ENCODE results near the gene SLIT3. TPM values are rescaled to one million over a fixed set of nuclear protein-coding genes. Genes with fewer than 3 reads are reported as not detected.

Gene SLIT3
- total RNA-seq, 4 donors from 2014 or later = 10.8 to 30.8 (median 18.4) TPM

- WGBS = 91% methylated on average over 4 of the region's 4 CpGs
- no peak for DNase-seq (ENCODE audit: low spot score in 2 of 2)
- peaks cover 26% of the 10 kb centered on the region for H3K4me1 ChIP-seq
- H3K27ac ChIP-seq = no peak overlapping the region
- TF ChIP-seq POLR2A (IDR thresholded peaks at IDR 0.05) (no peak), EP300 (IDR thresholded peaks at IDR 0.05) (no peak), POLR2AphosphoS5 (IDR thresholded peaks at IDR 0.05) (no peak), CTCF (IDR thresholded peaks at IDR 0.05) (no peak)
- no peaks in the 10 kb centered on the region for H3K27me3 ChIP-seq
- peaks cover 10% of the 10 kb centered on the region for H3K9me3 ChIP-seq
- H3K36me3 ChIP-seq = no peaks in the 10 kb centered on the region
- H3K4me3 ChIP-seq = no peak overlapping the region
These were observed 142.2 kb downstream of the SLIT3 start for GRCh38 chr5:169158764-169159163.

GRCh38 chr5:169157064-169157463 is 143.9 kb downstream of the SLIT3 start:
- Histone ChIP-seq H3K9me3 (peaks cover 10% of the 10 kb centered on the region), H3K4me1 (peaks cover 27% of the 10 kb centered on the region), H3K27me3 (no peaks in the 10 kb centered on the region), H3K36me3 (no peaks in the 10 kb centered on the region), H3K27ac (no peak overlapping the region), H3K4me3 (no peak overlapping the region)
- TF ChIP-seq POLR2AphosphoS5 (IDR thresholded peaks at IDR 0.05) = no peak
- no peak for TF ChIP-seq CTCF (IDR thresholded peaks at IDR 0.05)
- no peak for TF ChIP-seq EP300 (IDR thresholded peaks at IDR 0.05)
- no peak for TF ChIP-seq POLR2A (IDR thresholded peaks at IDR 0.05)
- no peak for DNase-seq (ENCODE audit: low spot score in 2 of 2)
- WGBS = 75% methylated on average over 1 of the region's 1 CpG

- Histone ChIP-seq H3K27me3 (no peaks in the 10 kb centered on the region), H3K4me1 (peaks cover 13% of the 10 kb centered on the region), H3K27ac (no peak overlapping the region), H3K9me3 (peaks cover 10% of the 10 kb centered on the region), H3K36me3 (no peaks in the 10 kb centered on the region), H3K4me3 (no peak overlapping the region)
- no peak for TF ChIP-seq POLR2A (IDR thresholded peaks at IDR 0.05)
- no peak for TF ChIP-seq CTCF (IDR thresholded peaks at IDR 0.05)
- TF ChIP-seq POLR2AphosphoS5 (IDR thresholded peaks at IDR 0.05) = no peak
- TF ChIP-seq EP300 (IDR thresholded peaks at IDR 0.05) = no peak
- DNase-seq (ENCODE audit: low spot score in 2 of 2) = no peak
- WGBS = 65% methylated on average over 2 of the region's 2 CpGs
These were observed 146.3 kb downstream of the SLIT3 start for GRCh38 chr5:169154679-169155078.

- H3K27me3 ChIP-seq = no peaks in the 10 kb centered on the region
- no peak overlapping the region for H3K4me3 ChIP-seq
- no peak overlapping the region for H3K27ac ChIP-seq
- 61% methylated on average over 2 of the region's 2 CpGs for WGBS
- peaks cover 6% of the 10 kb centered on the region for H3K9me3 ChIP-seq
- no peak for DNase-seq (ENCODE audit: low spot score in 2 of 2)
- TF ChIP-seq POLR2A (IDR thresholded peaks at IDR 0.05) = no peak
- no peak for TF ChIP-seq EP300 (IDR thresholded peaks at IDR 0.05)
- H3K36me3 ChIP-seq = no peaks in the 10 kb centered on the region
- H3K4me1 ChIP-seq = peaks cover 13% of the 10 kb centered on the region
These were observed 147.5 kb downstream of the SLIT3 start for GRCh38 chr5:169153405-169153804.

- WGBS = 77% methylated on average over 7 of the region's 7 CpGs
- Histone ChIP-seq H3K36me3 (no peaks in the 10 kb centered on the region), H3K9me3 (peaks cover 1% of the 10 kb centered on the region), H3K4me1 (peaks cover 18% of the 10 kb centered on the region), H3K4me3 (no peak overlapping the region), H3K27ac (no peak overlapping the region), H3K27me3 (no peaks in the 10 kb centered on the region)
- no peak for DNase-seq (ENCODE audit: low spot score in 2 of 2)
- no peak for TF ChIP-seq CTCF (IDR thresholded peaks at IDR 0.05)
- TF ChIP-seq POLR2AphosphoS5 (IDR thresholded peaks at IDR 0.05) = no peak
- no peak for TF ChIP-seq EP300 (IDR thresholded peaks at IDR 0.05)
- TF ChIP-seq POLR2A (IDR thresholded peaks at IDR 0.05) = no peak
These were observed 148.0 kb downstream of the SLIT3 start for GRCh38 chr5:169152946-169153345.

GRCh38 chr5:169152453-169152852 is 148.5 kb downstream of the SLIT3 start:
- H3K4me1 ChIP-seq = peaks cover 22% of the 10 kb centered on the region
- no peak overlapping the region for H3K4me3 ChIP-seq
- no peak overlapping the region for H3K27ac ChIP-seq
- WGBS = 79% methylated on average over 8 of the region's 8 CpGs
- TF ChIP-seq POLR2A (IDR thresholded peaks at IDR 0.05) (no peak), POLR2AphosphoS5 (IDR thresholded peaks at IDR 0.05) (no peak), CTCF (IDR thresholded peaks at IDR 0.05) (no peak), EP300 (IDR thresholded peaks at IDR 0.05) (no peak)
- H3K9me3 ChIP-seq = no peaks in the 10 kb centered on the region
- H3K36me3 ChIP-seq = no peaks in the 10 kb centered on the region
- DNase-seq (ENCODE audit: low spot score in 2 of 2) = no peak
- H3K27me3 ChIP-seq = no peaks in the 10 kb centered on the region

Data from suprapubic skin (tissue), 4 donors.